Rectal smooth muscle tissue (tissue), 1 donor: ENCODE measurements around the gene THRB.

Experiments used
- H3K27ac ChIP-seq: one replicate; pipeline ENCODE4 v1.7.0; 2013; ENCODE audit warnings: low read depth, low read length, inconsistent platforms
- H3K27me3 ChIP-seq: one replicate; pipeline ENCODE4 v1.7.0; 2013; ENCODE audit warnings: low read length; ENCODE audit not compliant: control insufficient read depth, insufficient read depth
- H3K36me3 ChIP-seq: one replicate; pipeline ENCODE4 v1.7.0; 2013; ENCODE audit warnings: low read length; ENCODE audit not compliant: control insufficient read depth, insufficient read depth
- H3K4me1 ChIP-seq: one replicate; pipeline ENCODE4 v1.7.0; 2013; ENCODE audit warnings: low read length; ENCODE audit not compliant: control insufficient read depth, insufficient read depth
- H3K4me3 ChIP-seq: one replicate; pipeline ENCODE4 v1.7.0; 2013; ENCODE audit warnings: low read length
- H3K9ac ChIP-seq: one replicate; pipeline ENCODE4 v1.7.0; 2013; ENCODE audit warnings: low read length

The THRB gene

GRCh38 chr3:24306518-24306917 is 188.1 kb downstream of the THRB start:
- Histone ChIP-seq H3K36me3 (no peaks in the 10 kb centered on the region), H3K9ac (no peak overlapping the region), H3K4me3 (no peak overlapping the region), H3K27ac (peak overlapping the region; percentile 23), H3K27me3 (no peaks in the 10 kb centered on the region), H3K4me1 (peaks cover 9% of the 10 kb centered on the region)

GRCh38 chr3:24305795-24306467 is 188.7 kb downstream of the THRB start:
- Histone ChIP-seq H3K27me3 (no peaks in the 10 kb centered on the region), H3K36me3 (no peaks in the 10 kb centered on the region), H3K4me1 (peaks cover 9% of the 10 kb centered on the region), H3K4me3 (no peak overlapping the region), H3K9ac (no peak overlapping the region), H3K27ac (no peak overlapping the region)

GRCh38 chr3:24303057-24303754 is 191.4 kb downstream of the THRB start:
- Histone ChIP-seq H3K36me3 (no peaks in the 10 kb centered on the region), H3K4me1 (peaks cover 14% of the 10 kb centered on the region), H3K27me3 (no peaks in the 10 kb centered on the region), H3K9ac (no peak overlapping the region), H3K27ac (no peak overlapping the region), H3K4me3 (no peak overlapping the region)

- no peak overlapping the region for H3K27ac ChIP-seq
- peaks cover 17% of the 10 kb centered on the region for H3K4me1 ChIP-seq
- H3K9ac ChIP-seq, result no peak overlapping the region
- no peak overlapping the region for H3K4me3 ChIP-seq
- no peaks in the 10 kb centered on the region for H3K27me3 ChIP-seq
- H3K36me3 ChIP-seq, result no peaks in the 10 kb centered on the region
These were observed 192.3 kb downstream of the THRB start for GRCh38 chr3:24302396-24302795.

GRCh38 chr3:24300949-24301348 is 193.7 kb downstream of the THRB start:
- Histone ChIP-seq H3K4me3 (no peak overlapping the region), H3K27me3 (no peaks in the 10 kb centered on the region), H3K36me3 (no peaks in the 10 kb centered on the region), H3K27ac (no peak overlapping the region), H3K4me1 (peaks cover 24% of the 10 kb centered on the region), H3K9ac (no peak overlapping the region)

- peaks cover 22% of the 10 kb centered on the region for H3K4me1 ChIP-seq
- H3K27me3 ChIP-seq, result no peaks in the 10 kb centered on the region
- no peaks in the 10 kb centered on the region for H3K36me3 ChIP-seq
- no peak overlapping the region for H3K9ac ChIP-seq
- H3K4me3 ChIP-seq, result no peak overlapping the region
- no peak overlapping the region for H3K27ac ChIP-seq
These were observed 194.6 kb downstream of the THRB start for GRCh38 chr3:24299806-24300626.

- Histone ChIP-seq H3K4me1 (peaks cover 22% of the 10 kb centered on the region), H3K27me3 (no peaks in the 10 kb centered on the region), H3K9ac (no peak overlapping the region), H3K36me3 (peaks cover under 1% of the 10 kb centered on the region), H3K27ac (no peak overlapping the region), H3K4me3 (no peak overlapping the region)
These were observed 195.3 kb downstream of the THRB start for GRCh38 chr3:24299246-24299805.

- Histone ChIP-seq H3K27me3 (no peaks in the 10 kb centered on the region), H3K4me3 (peak overlapping the region; percentile 11), H3K9ac (no peak overlapping the region), H3K27ac (peak overlapping the region; percentile 84), H3K4me1 (peaks cover 22% of the 10 kb centered on the region), H3K36me3 (peaks cover 6% of the 10 kb centered on the region)
These were observed 198.0 kb downstream of the THRB start for GRCh38 chr3:24296441-24297205.

GRCh38 chr3:24294150-24294549 is 200.5 kb downstream of the THRB start:
- H3K36me3 ChIP-seq, result peaks cover 6% of the 10 kb centered on the region
- H3K27me3 ChIP-seq, result no peaks in the 10 kb centered on the region
- peaks cover 31% of the 10 kb centered on the region for H3K4me1 ChIP-seq
- H3K9ac ChIP-seq, result no peak overlapping the region
- H3K27ac ChIP-seq, result no peak overlapping the region
- H3K4me3 ChIP-seq, result no peak overlapping the region

- Histone ChIP-seq H3K9ac (no peak overlapping the region), H3K27ac (no peak overlapping the region), H3K4me1 (peaks cover 30% of the 10 kb centered on the region)
These were observed 203.0 kb downstream of the THRB start for GRCh38 chr3:24291646-24292045.

GRCh38 chr3:24290596-24290995 is 204.1 kb downstream of the THRB start:
- Histone ChIP-seq H3K36me3 (peaks cover 6% of the 10 kb centered on the region), H3K4me3 (no peak overlapping the region), H3K27ac (peak overlapping the region; percentile 25), H3K9ac (no peak overlapping the region), H3K4me1 (peaks cover 23% of the 10 kb centered on the region), H3K27me3 (no peaks in the 10 kb centered on the region)

More at GRCh38 chr3:24291646-24292045, 203.0 kb downstream of the THRB start:
- peaks cover 6% of the 10 kb centered on the region for H3K36me3 ChIP-seq
- H3K4me3 ChIP-seq, result no peak overlapping the region
- H3K27me3 ChIP-seq, result no peaks in the 10 kb centered on the region
